DMS79 treated with DMSO at 0.1 percent for 48 hours (cell line): ENCODE results near the gene ANKRD53.
"Not testable (repeated sequence)": the region's sequence is repeated elsewhere in the genome, so short reads cannot be mapped to it uniquely, and the experiment has no call there.

Experiments
- DNase-seq: peaks from one replicate; lab custom pipeline; 2025; lab: John Stamatoyannopoulos, UW

ANKRD53 gene

DNA sequence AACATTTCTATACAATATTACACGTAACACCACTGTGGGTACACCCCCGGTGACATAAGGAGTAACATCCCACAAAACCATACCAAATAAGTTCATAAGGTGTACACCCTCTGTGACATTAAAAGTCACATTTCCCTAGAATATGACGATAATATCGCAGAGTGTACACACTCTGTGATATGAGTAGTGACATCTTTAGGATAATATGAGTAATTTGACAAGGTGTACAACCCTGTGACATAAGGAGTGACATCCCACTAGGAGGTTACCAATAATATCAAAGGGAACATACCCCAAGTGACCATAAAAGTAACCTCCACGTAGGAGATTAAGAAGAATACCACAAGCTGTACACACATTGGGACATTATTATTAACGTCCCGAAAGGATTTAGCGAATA, 40.2 kb downstream of the ANKRD53 start:
- no peak for DNase-seq

GRCh38 chr2:71019989-71020388, 41.6 kb downstream of the ANKRD53 start:
- not testable (repeated sequence) for DNase-seq

- DNase-seq, result not testable (repeated sequence)
Observed at GRCh38 chr2:71021394-71021793, 43.0 kb downstream of the ANKRD53 start.

DNA sequence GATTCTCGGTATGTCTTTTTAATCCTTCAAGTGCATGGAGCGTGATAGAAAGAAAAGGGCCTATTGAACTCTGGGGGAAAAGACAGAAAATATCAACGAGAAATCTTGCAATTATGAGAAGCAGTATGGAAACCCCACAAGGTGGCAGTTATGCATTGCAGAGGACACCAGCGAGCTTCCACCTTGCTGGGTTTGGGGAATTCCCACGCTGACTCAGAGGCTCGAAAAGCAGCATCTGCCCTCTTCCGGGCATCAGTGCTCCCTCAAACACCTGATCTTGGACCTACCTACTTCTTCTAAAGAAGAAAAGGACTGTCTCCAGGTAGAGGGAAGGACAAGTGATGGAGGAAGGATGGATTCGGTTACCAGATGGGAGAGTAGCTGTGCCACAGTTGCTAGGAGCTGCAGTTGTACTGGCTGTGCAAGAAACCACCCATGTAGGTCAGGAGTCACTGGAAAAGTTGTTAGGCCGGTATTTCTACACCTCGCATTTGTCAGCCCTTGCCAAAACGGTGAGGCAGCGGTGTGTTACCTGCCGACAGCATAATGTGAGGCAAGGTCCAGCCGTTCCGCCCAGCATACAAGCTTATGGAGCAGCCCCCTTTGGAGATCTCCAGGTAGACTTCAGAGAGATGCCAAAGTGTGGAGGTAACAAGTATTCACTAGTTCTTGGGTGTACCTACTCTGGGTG, 45.3 kb downstream of the ANKRD53 start:
- not testable (repeated sequence) for DNase-seq
